ENCODE results near the gene TMEM61.

GRCh38 chr1:54956726-54957125 is 23.7 kb upstream of the TMEM61 start:
- TF ChIP-seq EZH2 (IDR thresholded peaks at IDR 0.05) (no peak), EZH2phosphoT487 (IDR thresholded peaks at IDR 0.05) (no peak)

Measured in neural progenitor cell (in vitro differentiated cells).